Measurements from ENCODE around the gene ARHGAP5.

- TF ChIP-seq CTCF (IDR thresholded peaks at IDR 0.05) (no peak), POLR2A (IDR thresholded peaks at IDR 0.05) (no peak)
These were observed 22.4 kb downstream of the ARHGAP5 start for GRCh38 chr14:32099473-32099872.
